Type B pancreatic cell (in vitro differentiated cells): Measurements from ENCODE around the gene ATG9B. TPM values are rescaled to one million over a fixed set of nuclear protein-coding genes. Genes with fewer than 3 reads are reported as not detected.
A peak's percentile ranks its signal among the peaks of the same experiment; 100 is the strongest.

Source experiments
- DNase-seq: peaks from one replicate; pipeline ENCODE4 v3.0.0; 2021; ENCODE audit warnings: mixed read lengths; ENCODE audit not compliant: unreplicated experiment; ENCODE audit errors: extremely low spot score
- H3K27ac Mint-ChIP-seq: 2 replicates; pipeline ENCODE4 v1.8.0; 2021; ENCODE audit warnings: mild to moderate bottlenecking, mixed read lengths
- H3K27me3 Mint-ChIP-seq: 2 replicates; pipeline ENCODE4 v1.8.0; 2021; ENCODE audit warnings: mixed read lengths
- H3K36me3 Mint-ChIP-seq: 2 replicates; pipeline ENCODE4 v1.8.0; 2021; ENCODE audit warnings: mixed read lengths
- H3K4me1 Mint-ChIP-seq: one replicate; pipeline ENCODE4 v1.8.0; 2021; ENCODE audit warnings: mixed read lengths; ENCODE audit not compliant: unreplicated experiment
- H3K4me3 Mint-ChIP-seq: 2 replicates; pipeline ENCODE4 v1.8.0; 2021; ENCODE audit warnings: mild to moderate bottlenecking, mixed read lengths
- H3K9me3 Mint-ChIP-seq: 2 replicates; pipeline ENCODE4 v1.8.0; 2021; ENCODE audit warnings: mixed read lengths
- CTCF ChIP-seq: fragments of 200-600 bp; sonication (generic); conservative IDR thresholded peaks from 2 replicates; pipeline ENCODE4 v1.5.0; 2021; ENCODE audit warnings: antibody characterized with exemption, mild to moderate bottlenecking
- total RNA-seq: library from RNA; stranded (reverse); gene quantifications from 2 replicates; pipeline ENCODE4 v1.2.1, GENCODE V29; 2021; ENCODE audit warnings: low replicate concordance

The ATG9B gene
- total RNA-seq, 1 donor from 2014 or later, result 33.8 TPM

GRCh38 chr7:150967349-150967748, 56.9 kb downstream of the ATG9B start:
- Mint-ChIP-seq H3K27me3 (peaks cover 21% of the 10 kb centered on the region), H3K27ac (no peak overlapping the region), H3K4me1 (peaks cover 35% of the 10 kb centered on the region), H3K9me3 (no peaks in the 10 kb centered on the region), H3K4me3 (no peak overlapping the region), H3K36me3 (no peaks in the 10 kb centered on the region)
- no peak for TF ChIP-seq CTCF
- no peak for DNase-seq

- no peak overlapping the region for H3K4me3 Mint-ChIP-seq
- H3K36me3 Mint-ChIP-seq, result no peaks in the 10 kb centered on the region
- no peak overlapping the region for H3K27ac Mint-ChIP-seq
- peak; percentile 62 for TF ChIP-seq CTCF
- peaks cover 17% of the 10 kb centered on the region for H3K27me3 Mint-ChIP-seq
- no peak for DNase-seq
- H3K4me1 Mint-ChIP-seq, result peaks cover 25% of the 10 kb centered on the region
- no peaks in the 10 kb centered on the region for H3K9me3 Mint-ChIP-seq
These were observed 58.3 kb downstream of the ATG9B start for GRCh38 chr7:150966002-150966401.

DNA sequence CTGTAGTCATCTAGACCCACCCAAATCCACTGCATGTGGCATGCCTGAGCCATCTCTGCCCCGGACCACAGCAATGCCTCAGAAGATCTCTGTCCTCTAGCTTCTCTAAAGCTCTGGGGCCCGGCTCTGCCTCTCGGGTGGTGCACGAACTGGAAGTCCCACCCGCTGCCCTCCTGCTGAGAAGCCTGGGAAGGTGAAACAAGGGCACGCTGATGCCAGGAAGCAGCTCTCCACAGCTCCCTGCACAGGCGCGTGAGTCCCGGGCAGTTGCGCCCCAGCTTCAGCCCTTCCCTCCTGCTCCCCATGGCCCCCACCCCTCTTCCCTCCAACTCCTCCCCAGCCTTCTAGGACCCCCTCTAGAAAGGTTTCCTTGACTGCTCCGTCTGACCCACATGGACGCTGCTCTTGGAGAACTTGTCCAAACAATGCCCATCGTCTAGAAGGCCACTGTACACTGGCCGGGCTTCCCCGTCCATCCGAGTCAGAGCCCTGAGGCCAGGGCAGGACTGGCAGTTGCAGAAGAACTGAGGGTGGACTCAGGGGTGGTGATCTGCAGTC, 58.9 kb downstream of the ATG9B start:
- no peaks in the 10 kb centered on the region for H3K9me3 Mint-ChIP-seq
- DNase-seq, result no peak
- H3K4me1 Mint-ChIP-seq, result peaks cover 20% of the 10 kb centered on the region
- no peak for TF ChIP-seq CTCF
- H3K36me3 Mint-ChIP-seq, result no peaks in the 10 kb centered on the region
- H3K27ac Mint-ChIP-seq, result no peak overlapping the region
- peaks cover 17% of the 10 kb centered on the region for H3K27me3 Mint-ChIP-seq
- H3K4me3 Mint-ChIP-seq, result no peak overlapping the region

Other genes starting within 250 kb of the ATG9B start
- gene TMEM176B, start 224.1 kb downstream of the ATG9B start, total RNA-seq, result 72.9 and 98.5 TPM in 2 replicates
- gene TMEM176A, start 223.7 kb downstream of the ATG9B start, total RNA-seq, result 90.1 and 106 TPM in 2 replicates
- gene AOC1, start 172.0 kb downstream of the ATG9B start, total RNA-seq, result 21.4 and 26.2 TPM in 2 replicates
- 8.0 and 10.0 TPM in 2 replicates for gene KCNH2, start 46.2 kb downstream of the ATG9B start, total RNA-seq
- 0.21 and 1.7 TPM in 2 replicates for gene NOS3, start 33.5 kb downstream of the ATG9B start, total RNA-seq
- 32.7 and 45.5 TPM in 2 replicates for gene ABCB8, start 4.0 kb upstream of the ATG9B start, total RNA-seq
- 2.2 and 4.4 TPM in 2 replicates for gene ASIC3, start 24.0 kb upstream of the ATG9B start, total RNA-seq
- 20.4 and 20.5 TPM in 2 replicates for gene CDK5, start 33.4 kb upstream of the ATG9B start, total RNA-seq
- 144 and 150 TPM in 2 replicates for gene SLC4A2, start 35.1 kb upstream of the ATG9B start, total RNA-seq
- 100 and 118 TPM in 2 replicates for gene FASTK, start 56.3 kb upstream of the ATG9B start, total RNA-seq
- 37.9 and 41.7 TPM in 2 replicates for gene TMUB1, start 59.0 kb upstream of the ATG9B start, total RNA-seq
- 95.9 and 114 TPM in 2 replicates for gene AGAP3, start 62.0 kb upstream of the ATG9B start, total RNA-seq
- gene GBX1, start 143.2 kb upstream of the ATG9B start, total RNA-seq, result 0.26 and 0.41 TPM in 2 replicates
- gene ASB10, start 162.8 kb upstream of the ATG9B start, total RNA-seq, result not detected in 2 replicates
- not detected in 2 replicates for gene H2BK1, start 186.0 kb upstream of the ATG9B start, total RNA-seq
- gene ABCF2, start 202.7 kb upstream of the ATG9B start, total RNA-seq, result 35.9 and 46.5 TPM in 2 replicates
- gene CHPF2, start 208.0 kb upstream of the ATG9B start, total RNA-seq, result 44.4 and 54.7 TPM in 2 replicates
- 20.0 and 58.4 TPM in 2 replicates for gene SMARCD3, start 224.2 kb upstream of the ATG9B start, total RNA-seq